ENCODE data around the gene IFITM5.
"Not testable (repeated sequence)": the region's sequence is repeated elsewhere in the genome, so short reads cannot be mapped to it uniquely, and the experiment has no call there.

DNA sequence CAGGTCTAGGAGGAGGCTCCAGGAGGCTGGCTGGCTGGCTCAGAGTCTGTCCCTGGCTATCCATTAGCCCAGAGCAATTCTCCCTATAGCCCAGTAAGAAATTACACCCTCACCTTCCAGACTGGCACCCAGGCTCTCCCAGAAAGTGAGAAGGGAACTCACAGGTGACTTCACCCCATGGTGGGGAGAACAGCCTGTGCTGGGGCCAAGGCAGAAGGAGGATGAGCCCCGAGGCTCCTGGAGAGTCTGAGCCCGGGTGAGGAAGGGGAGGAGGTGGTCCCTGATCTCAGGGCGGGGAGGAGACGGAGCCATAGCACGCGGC lies 15.2 kb upstream of the IFITM5 start:
- not testable (repeated sequence) for TF ChIP-seq ZNF513 (tag by site-specific recombination; IDR thresholded peaks at IDR 0.05); KLF1 (tag by site-specific recombination; IDR thresholded peaks at IDR 0.05); IKZF3 (tag by site-specific recombination; IDR thresholded peaks at IDR 0.05); PRDM6 (tag by site-specific recombination; IDR thresholded peaks at IDR 0.05); ZSCAN30 (tag by site-specific recombination; IDR thresholded peaks at IDR 0.05); ZFP3 (tag by site-specific recombination; IDR thresholded peaks at IDR 0.05; ENCODE audit: low read depth); ZNF521 (tag by site-specific recombination; IDR thresholded peaks at IDR 0.05); ZBTB7A (tag by site-specific recombination; IDR thresholded peaks at IDR 0.05; ENCODE audit: low read depth); ZNF274 (IDR thresholded peaks at IDR 0.05; ENCODE audit: low read length); ZNF274 (tag by site-specific recombination; IDR thresholded peaks at IDR 0.05; ENCODE audit: borderline replicate concordance)
- TF ChIP-seq, protein P1, sequence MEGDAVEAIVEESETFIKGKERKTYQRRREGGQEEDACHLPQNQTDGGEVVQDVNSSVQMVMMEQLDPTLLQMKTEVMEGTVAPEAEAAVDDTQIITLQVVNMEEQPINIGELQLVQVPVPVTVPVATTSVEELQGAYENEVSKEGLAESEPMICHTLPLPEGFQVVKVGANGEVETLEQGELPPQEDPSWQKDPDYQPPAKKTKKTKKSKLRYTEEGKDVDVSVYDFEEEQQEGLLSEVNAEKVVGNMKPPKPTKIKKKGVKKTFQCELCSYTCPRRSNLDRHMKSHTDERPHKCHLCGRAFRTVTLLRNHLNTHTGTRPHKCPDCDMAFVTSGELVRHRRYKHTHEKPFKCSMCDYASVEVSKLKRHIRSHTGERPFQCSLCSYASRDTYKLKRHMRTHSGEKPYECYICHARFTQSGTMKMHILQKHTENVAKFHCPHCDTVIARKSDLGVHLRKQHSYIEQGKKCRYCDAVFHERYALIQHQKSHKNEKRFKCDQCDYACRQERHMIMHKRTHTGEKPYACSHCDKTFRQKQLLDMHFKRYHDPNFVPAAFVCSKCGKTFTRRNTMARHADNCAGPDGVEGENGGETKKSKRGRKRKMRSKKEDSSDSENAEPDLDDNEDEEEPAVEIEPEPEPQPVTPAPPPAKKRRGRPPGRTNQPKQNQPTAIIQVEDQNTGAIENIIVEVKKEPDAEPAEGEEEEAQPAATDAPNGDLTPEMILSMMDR (tag by site-specific recombination; IDR thresholded peaks at IDR 0.05): not testable (repeated sequence)
- TF ChIP-seq, protein P2, sequence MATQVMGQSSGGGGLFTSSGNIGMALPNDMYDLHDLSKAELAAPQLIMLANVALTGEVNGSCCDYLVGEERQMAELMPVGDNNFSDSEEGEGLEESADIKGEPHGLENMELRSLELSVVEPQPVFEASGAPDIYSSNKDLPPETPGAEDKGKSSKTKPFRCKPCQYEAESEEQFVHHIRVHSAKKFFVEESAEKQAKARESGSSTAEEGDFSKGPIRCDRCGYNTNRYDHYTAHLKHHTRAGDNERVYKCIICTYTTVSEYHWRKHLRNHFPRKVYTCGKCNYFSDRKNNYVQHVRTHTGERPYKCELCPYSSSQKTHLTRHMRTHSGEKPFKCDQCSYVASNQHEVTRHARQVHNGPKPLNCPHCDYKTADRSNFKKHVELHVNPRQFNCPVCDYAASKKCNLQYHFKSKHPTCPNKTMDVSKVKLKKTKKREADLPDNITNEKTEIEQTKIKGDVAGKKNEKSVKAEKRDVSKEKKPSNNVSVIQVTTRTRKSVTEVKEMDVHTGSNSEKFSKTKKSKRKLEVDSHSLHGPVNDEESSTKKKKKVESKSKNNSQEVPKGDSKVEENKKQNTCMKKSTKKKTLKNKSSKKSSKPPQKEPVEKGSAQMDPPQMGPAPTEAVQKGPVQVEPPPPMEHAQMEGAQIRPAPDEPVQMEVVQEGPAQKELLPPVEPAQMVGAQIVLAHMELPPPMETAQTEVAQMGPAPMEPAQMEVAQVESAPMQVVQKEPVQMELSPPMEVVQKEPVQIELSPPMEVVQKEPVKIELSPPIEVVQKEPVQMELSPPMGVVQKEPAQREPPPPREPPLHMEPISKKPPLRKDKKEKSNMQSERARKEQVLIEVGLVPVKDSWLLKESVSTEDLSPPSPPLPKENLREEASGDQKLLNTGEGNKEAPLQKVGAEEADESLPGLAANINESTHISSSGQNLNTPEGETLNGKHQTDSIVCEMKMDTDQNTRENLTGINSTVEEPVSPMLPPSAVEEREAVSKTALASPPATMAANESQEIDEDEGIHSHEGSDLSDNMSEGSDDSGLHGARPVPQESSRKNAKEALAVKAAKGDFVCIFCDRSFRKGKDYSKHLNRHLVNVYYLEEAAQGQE (tag by site-specific recombination; IDR thresholded peaks at IDR 0.05): not testable (repeated sequence)
- TF ChIP-seq, protein P3, sequence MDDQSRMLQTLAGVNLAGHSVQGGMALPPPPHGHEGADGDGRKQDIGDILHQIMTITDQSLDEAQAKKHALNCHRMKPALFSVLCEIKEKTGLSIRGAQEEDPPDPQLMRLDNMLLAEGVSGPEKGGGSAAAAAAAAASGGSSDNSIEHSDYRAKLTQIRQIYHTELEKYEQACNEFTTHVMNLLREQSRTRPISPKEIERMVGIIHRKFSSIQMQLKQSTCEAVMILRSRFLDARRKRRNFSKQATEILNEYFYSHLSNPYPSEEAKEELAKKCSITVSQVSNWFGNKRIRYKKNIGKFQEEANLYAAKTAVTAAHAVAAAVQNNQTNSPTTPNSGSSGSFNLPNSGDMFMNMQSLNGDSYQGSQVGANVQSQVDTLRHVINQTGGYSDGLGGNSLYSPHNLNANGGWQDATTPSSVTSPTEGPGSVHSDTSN (CRISPR knock-in tag; IDR thresholded peaks at IDR 0.05): not testable (repeated sequence)
- TF ChIP-seq, protein P4, sequence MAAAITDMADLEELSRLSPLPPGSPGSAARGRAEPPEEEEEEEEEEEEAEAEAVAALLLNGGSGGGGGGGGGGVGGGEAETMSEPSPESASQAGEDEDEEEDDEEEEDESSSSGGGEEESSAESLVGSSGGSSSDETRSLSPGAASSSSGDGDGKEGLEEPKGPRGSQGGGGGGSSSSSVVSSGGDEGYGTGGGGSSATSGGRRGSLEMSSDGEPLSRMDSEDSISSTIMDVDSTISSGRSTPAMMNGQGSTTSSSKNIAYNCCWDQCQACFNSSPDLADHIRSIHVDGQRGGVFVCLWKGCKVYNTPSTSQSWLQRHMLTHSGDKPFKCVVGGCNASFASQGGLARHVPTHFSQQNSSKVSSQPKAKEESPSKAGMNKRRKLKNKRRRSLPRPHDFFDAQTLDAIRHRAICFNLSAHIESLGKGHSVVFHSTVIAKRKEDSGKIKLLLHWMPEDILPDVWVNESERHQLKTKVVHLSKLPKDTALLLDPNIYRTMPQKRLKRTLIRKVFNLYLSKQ (tag by site-specific recombination; IDR thresholded peaks at IDR 0.05; ENCODE audit: borderline replicate concordance): not testable (repeated sequence)

Measured in HEK293 (cell line).